ELR (cell line): ENCODE measurements around the gene FLVCR2.

Source experiments
- DNase-seq: peaks from one replicate; pipeline ENCODE4 v3.0.0-alpha.2; 2015; ENCODE audit warnings: low read depth

The FLVCR2 gene

GRCh38 chr14:75558440-75558839 is 20.0 kb upstream of the FLVCR2 start:
- DNase-seq, result no peak

GRCh38 chr14:75559045-75559444 is 19.4 kb upstream of the FLVCR2 start:
- DNase-seq, result no peak

- peak; percentile 27 for DNase-seq
Observed at GRCh38 chr14:75559451-75560222, 18.8 kb upstream of the FLVCR2 start.

- DNase-seq, result peak; percentile 78
Observed at GRCh38 chr14:75561013-75561432, 17.4 kb upstream of the FLVCR2 start.

- peak; percentile 38 for DNase-seq
Observed at GRCh38 chr14:75562089-75562488, 16.3 kb upstream of the FLVCR2 start.

- DNase-seq, result no peak
Observed at GRCh38 chr14:75562489-75562888, 15.9 kb upstream of the FLVCR2 start.

GRCh38 chr14:75563931-75564330 is 14.5 kb upstream of the FLVCR2 start:
- no peak for DNase-seq

- no peak for DNase-seq
Observed at GRCh38 chr14:75565056-75565455, 13.4 kb upstream of the FLVCR2 start.

- DNase-seq, result peak; percentile 41
Observed at GRCh38 chr14:75566321-75566720, 12.1 kb upstream of the FLVCR2 start.

GRCh38 chr14:75566752-75567151 is 11.7 kb upstream of the FLVCR2 start:
- DNase-seq, result no peak

GRCh38 chr14:75568140-75568539 is 10.3 kb upstream of the FLVCR2 start:
- DNase-seq, result no peak

GRCh38 chr14:75568791-75569190 is 9.6 kb upstream of the FLVCR2 start:
- DNase-seq, result no peak

GRCh38 chr14:75570797-75571196 is 7.6 kb upstream of the FLVCR2 start:
- no peak for DNase-seq

- no peak for DNase-seq
Observed at GRCh38 chr14:75572104-75572503, 6.3 kb upstream of the FLVCR2 start.

GRCh38 chr14:75577090-75577489 is 1.3 kb upstream of the FLVCR2 start:
- no peak for DNase-seq

- DNase-seq, result peak; percentile 88
Observed at GRCh38 chr14:75577729-75578101, 705 bp upstream of the FLVCR2 start.

GRCh38 chr14:75578786-75579337 is 442 bp downstream of the FLVCR2 start:
- DNase-seq, result no peak

GRCh38 chr14:75579338-75579864 is 981 bp downstream of the FLVCR2 start:
- no peak for DNase-seq

GRCh38 chr14:75579882-75580281 is 1.5 kb downstream of the FLVCR2 start:
- DNase-seq, result no peak

- no peak for DNase-seq
Observed at GRCh38 chr14:75587388-75587787, 9.0 kb downstream of the FLVCR2 start.

GRCh38 chr14:75589931-75590330 is 11.5 kb downstream of the FLVCR2 start:
- no peak for DNase-seq

- DNase-seq, result no peak
Observed at GRCh38 chr14:75591331-75591946, 13.0 kb downstream of the FLVCR2 start.

- DNase-seq, result no peak
Observed at GRCh38 chr14:75591987-75592575, 13.7 kb downstream of the FLVCR2 start.
